Measurements from ENCODE around the gene CCDC158.

DNA sequence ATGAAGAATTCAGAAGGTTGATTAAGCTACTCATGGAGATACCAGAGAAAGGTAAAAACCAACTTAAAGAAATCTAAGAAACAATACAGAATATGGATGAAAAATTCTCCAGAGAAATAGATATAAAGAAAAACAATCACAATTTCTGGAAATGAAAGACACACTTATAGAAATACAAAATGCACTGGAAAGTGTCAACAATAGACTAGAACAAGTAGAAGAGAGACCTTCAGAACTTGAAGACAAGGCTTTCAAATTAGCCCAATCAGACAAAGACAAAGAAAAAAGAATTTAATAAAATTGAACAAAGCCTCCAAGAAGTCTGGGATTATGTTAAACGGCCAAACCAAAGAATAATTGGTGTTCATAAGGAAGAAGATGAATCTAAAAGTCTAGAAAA is 104.8 kb downstream of the CCDC158 start:
- TF ChIP-seq MAX (IDR thresholded peaks at IDR 0.05) (no peak), TCF12 (IDR thresholded peaks at IDR 0.05; ENCODE audit: low read depth) (no peak), EP300 (IDR thresholded peaks at IDR 0.05; ENCODE audit: borderline replicate concordance) (no peak), CEBPB (IDR thresholded peaks at IDR 0.05) (no peak), YY1 (IDR thresholded peaks at IDR 0.05; ENCODE audit: low read depth) (no peak)
- TF ChIP-seq, protein P1, sequence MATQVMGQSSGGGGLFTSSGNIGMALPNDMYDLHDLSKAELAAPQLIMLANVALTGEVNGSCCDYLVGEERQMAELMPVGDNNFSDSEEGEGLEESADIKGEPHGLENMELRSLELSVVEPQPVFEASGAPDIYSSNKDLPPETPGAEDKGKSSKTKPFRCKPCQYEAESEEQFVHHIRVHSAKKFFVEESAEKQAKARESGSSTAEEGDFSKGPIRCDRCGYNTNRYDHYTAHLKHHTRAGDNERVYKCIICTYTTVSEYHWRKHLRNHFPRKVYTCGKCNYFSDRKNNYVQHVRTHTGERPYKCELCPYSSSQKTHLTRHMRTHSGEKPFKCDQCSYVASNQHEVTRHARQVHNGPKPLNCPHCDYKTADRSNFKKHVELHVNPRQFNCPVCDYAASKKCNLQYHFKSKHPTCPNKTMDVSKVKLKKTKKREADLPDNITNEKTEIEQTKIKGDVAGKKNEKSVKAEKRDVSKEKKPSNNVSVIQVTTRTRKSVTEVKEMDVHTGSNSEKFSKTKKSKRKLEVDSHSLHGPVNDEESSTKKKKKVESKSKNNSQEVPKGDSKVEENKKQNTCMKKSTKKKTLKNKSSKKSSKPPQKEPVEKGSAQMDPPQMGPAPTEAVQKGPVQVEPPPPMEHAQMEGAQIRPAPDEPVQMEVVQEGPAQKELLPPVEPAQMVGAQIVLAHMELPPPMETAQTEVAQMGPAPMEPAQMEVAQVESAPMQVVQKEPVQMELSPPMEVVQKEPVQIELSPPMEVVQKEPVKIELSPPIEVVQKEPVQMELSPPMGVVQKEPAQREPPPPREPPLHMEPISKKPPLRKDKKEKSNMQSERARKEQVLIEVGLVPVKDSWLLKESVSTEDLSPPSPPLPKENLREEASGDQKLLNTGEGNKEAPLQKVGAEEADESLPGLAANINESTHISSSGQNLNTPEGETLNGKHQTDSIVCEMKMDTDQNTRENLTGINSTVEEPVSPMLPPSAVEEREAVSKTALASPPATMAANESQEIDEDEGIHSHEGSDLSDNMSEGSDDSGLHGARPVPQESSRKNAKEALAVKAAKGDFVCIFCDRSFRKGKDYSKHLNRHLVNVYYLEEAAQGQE (IDR thresholded peaks at IDR 0.05; ENCODE audit: low read depth), result no peak
